NCI-H146 (cell line): Measurements from ENCODE around the gene TMC7.

Experiments
- DNase-seq: peaks from one replicate; lab custom pipeline; 2025; lab: John Stamatoyannopoulos, UW

TMC7 gene

GRCh38 chr16:19029980-19030379 is 46.2 kb downstream of the TMC7 start:
- DNase-seq: no peak

GRCh38 chr16:19031738-19032137 is 48.0 kb downstream of the TMC7 start:
- no peak for DNase-seq

DNA sequence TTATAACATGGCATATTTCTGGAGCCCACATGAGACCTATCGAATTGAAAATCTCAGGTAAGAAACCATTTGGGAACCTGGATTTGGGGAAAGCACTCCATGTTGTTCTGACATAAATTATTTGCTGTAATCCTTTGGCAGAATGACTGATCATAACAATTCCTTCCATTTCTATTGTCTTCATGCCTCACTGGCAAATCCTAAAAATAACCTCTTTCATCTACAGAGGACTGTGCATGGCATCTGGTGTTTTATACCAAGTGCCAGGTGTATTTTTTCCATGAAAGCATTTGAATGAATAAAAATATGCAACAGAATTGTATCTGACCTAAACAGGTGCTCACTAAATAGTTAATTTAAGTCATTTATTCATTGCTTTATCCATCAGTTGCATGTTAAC is 50.0 kb downstream of the TMC7 start:
- no peak for DNase-seq

DNA sequence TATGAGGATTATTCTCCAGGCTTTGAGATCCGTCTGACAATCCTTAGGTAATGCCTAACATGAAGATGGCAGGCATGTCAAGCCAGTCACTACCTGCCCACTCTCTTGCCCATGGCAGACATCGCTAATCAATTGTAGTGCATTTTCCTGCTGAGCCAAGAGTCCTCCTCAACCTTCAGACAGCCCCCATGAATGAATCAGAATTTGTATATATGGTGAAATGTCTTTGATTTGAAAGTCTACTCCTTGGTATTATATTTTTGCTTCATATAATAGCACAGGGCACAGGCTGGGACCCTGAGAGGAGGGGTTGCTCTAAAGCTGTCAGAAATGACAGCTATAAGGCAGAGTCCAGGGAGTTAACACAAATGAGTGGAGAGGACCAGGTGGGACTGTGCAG is 56.7 kb downstream of the TMC7 start:
- DNase-seq: no peak

DNA sequence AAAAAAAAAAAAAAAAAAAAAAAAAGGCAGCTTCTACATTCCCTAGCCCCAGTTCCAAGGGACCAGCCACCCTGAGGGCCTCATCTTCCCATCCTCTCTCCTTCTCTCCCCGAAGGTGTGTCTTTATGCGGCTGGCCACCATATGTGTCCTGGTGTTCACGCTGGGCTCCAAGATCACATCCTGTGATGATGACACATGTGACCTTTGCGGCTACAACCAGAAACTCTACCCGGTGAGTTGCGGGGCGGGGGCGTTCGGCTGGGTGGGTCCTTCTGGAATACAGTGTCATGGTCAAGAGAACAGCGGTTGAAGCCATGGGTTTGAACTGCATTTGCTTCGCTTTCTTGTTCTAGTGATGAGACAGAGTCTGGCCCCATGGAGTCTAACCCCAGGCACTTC is 61.0 kb downstream of the TMC7 start:
- no peak for DNase-seq

DNA sequence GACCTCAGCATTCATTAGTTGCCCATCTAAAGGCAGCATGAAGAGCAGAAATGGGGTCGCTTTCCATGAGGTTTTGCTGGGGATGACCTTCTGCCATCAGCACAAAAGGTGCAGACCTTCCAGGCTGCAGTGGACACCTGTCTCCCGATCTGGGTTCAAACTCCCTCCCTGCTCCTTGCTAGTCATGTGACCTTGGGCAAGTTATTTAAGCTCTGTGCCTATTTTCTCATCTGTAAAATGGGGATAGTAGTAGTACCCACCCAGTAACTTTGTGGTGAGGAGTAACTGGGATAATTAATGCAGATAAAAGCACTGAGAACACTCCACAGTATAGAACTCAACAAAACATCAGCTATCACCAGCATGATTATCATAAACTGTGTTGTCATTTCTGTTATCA is 62.3 kb downstream of the TMC7 start:
- no peak for DNase-seq

GRCh38 chr16:19062706-19063105 is 79.0 kb downstream of the TMC7 start:
- DNase-seq: no peak

- DNase-seq: no peak
Measured at GRCh38 chr16:19066988-19067348, 83.2 kb downstream of the TMC7 start.

DNA sequence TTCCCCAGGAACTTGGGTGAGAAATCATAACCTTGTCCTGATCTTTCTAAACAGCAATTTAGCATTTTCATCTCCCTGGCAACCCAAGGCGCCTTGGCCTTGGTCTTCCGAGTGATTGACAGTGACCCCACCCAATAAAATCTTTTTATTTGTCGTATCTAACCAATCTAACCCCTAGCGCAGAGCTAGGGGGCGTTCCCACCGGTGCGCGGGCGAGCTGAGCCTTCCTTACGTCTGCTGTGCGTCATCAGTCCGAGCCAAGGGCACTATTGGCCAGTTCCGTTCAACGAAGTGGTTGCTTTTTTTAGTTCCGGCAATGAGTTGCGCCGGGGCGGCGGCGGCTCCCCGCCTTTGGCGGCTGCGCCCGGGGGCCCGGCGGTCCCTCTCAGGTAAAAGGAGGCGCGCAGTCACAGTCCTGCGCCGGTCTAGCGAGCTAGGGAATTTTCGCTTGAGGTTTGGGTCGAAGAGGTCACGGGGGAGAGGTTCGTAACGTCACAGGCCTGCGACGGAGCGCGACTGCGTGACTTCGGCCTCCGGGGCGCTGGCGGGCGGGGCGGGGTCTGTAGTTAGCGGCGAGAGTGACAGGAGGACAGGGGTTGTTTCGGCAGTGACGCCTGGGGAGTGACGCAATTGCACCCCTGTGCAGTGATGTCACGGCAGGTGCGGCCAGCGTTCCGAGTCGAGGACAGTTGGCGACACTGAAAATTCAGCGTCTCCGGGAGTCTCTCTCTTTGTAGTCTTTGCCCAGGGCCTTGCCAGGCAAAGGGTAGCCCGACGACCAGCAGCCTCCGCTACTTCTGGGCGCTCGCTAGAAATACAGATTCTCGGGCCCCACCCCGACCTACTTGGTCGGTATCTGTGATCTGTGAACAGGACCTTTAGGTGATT is 83.9 kb downstream of the TMC7 start, which contains the start of gene COQ7:
Gene COQ7 (plus strand): TSS at position 266 of the 888 bp plus-strand sequence. CDS start 51 bp downstream, at position 317.
- DNase-seq: peak; percentile 100

- no peak for DNase-seq
Measured at GRCh38 chr16:19068237-19068815, 84.6 kb downstream of the TMC7 start.

GRCh38 chr16:19071811-19072777 is 88.4 kb downstream of the TMC7 start:
- peak; percentile 51 for DNase-seq

DNA sequence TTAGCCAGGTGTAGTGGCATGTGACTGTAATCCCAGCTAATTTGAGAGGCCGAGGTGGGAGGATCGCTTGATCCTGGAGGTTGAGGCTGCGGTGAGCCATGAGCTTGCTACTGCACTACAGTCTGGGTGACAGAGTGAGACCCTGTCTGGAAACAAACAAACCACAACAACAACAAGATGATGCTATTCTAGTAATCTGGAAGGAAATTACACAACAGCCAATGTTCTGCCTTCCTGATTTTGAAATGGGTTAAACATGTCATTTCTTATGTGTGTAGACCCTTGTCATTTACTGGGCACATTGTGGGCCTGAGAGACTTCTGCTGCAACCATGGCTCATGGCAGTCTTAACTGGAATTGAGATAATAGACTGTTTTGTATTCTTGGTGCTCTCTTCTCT is 89.6 kb downstream of the TMC7 start:
- no peak for DNase-seq

- no peak for DNase-seq
Measured at GRCh38 chr16:19073863-19074262, 90.1 kb downstream of the TMC7 start.

- DNase-seq: no peak
Measured at GRCh38 chr16:19075511-19075910, 91.8 kb downstream of the TMC7 start.

DNA sequence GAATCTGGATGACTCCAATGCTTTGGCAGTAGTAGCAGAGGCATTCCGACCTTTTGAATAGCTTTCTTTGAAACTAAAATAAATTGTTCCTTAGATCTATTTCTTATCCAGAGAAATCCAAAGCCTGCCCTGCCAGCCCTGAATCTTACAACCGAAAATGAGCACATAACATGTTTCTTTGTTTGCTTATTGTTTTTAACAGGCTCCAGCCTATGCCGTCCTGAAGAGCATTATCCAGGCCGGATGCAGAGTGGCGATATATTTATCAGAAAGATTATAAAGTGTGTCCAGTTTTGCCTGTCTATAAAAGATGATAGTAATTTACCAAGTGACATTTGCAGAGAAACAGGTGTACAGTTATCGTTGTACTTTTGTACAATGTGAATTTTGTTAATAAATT is 94.1 kb downstream of the TMC7 start:
- no peak for DNase-seq

GRCh38 chr16:19083670-19084069 is 99.9 kb downstream of the TMC7 start:
- no peak for DNase-seq

DNA sequence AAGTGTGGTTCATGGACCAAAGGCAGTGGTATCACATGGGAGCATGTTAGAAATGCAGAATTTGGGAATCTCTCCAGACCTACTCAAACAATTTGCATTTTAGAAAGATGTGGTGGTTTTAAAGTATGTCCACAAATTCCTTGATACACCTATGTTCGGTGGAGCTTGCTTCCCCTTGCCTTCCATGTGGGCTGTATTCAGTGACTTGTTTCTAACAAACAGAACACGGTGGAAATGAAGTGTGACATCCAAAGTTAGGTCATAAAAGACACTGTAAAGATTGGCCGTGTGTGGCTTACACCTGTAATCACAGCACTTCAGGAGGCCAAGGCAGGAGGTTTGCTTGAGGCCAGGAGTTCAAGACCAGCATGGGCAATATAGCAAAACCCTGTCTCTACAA is 100.4 kb downstream of the TMC7 start:
- DNase-seq: no peak

DNA sequence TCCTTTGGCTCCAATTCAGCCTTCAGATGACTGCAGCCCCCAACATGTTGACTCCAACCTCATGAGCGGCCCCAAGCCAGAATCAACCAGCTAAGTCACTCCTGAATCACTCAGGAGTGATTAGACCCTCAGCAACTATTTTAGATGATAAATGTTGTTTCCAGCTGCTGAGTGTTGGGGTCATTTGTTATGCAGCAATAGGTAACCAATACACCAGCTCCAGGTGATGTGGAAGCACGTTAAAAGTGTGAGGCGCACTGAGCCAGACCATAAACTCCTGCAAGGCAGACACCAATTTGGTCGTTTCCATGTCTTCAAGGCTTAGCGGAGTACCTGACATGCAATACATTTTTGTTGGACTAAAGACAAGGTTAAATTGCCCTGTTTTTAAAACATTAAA is 101.1 kb downstream of the TMC7 start:
- DNase-seq: no peak

DNA sequence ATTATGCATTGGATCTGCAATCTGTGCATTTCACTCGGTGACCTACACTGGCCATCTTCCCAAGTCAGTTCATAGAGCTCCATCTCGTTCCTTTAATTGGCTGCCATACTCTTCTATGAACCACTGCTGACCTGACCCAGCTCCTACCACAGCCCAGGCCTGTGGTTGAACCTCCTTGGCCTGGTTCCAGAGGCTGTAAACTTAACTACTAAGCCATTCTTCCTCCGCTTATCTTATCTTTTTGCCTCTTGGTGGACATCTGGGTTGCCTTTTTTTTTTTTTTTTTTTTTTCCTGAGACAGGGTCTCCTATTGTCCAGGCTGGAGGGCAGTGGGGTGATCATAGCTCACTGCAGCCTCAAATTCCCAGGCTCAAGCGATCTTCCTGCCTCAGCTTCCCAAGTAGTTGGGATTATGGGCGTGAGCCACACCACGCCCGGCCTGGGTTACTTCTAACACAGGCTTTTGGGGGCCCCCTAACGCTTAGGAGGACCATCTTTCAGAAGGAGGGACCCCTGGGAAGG is 102.0 kb downstream of the TMC7 start:
- DNase-seq: no peak

- DNase-seq: peak; percentile 98
Measured at GRCh38 chr16:19086322-19087199, 102.8 kb downstream of the TMC7 start.

DNA sequence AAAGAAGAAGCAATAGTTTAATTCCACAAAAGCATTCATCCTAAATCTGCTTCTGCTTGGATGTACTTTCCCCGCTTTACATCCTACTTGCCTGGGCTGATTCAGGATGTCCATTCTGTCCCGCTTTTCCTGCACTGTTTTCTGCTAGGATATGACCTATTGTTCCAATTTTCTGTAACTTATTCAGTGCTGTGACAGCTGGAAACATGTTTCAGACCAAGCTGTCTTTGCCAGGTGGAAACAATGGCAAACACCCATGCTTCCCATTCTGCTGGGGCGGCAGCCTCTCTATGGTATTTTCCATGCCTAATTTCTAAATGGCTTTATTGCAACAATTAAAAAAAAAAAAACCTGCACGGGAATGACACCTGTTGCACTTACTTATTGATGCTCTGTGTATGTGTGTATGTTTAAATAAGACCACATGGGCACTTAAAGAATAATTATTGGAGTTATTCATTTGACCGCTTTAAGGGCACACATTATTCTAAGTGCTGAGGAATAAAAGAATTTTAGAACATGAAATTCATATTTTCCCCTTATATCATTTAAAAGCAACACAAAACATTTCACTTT is 104.7 kb downstream of the TMC7 start:
- peak; percentile 54 for DNase-seq
